Vagina (tissue), 2 donors: ENCODE data around the gene CNTRL.

ENCODE experiments used
- POLR2AphosphoS5 ChIP-seq, 2 donors: sonication (generic); formaldehyde crosslinking; IDR thresholded peaks; one replicate each; pipeline ENCODE4 v1.9.0; 2017; ENCODE audit warnings: antibody characterized with exemption in 2 of 2, mild to moderate bottlenecking in 2 of 2, low read depth in 1 of 2; ENCODE audit not compliant: insufficient read depth in 1 of 2
- TF ChIP-seq, protein P1 (sequence below), 3 experiments: fragments of 450-650 bp in 2 of 3; fragments of 200-600 bp in 1 of 3; sonication (generic) in 1 of 3; IDR thresholded peaks; one replicate each; pipeline ENCODE4 v1.5.1; 2017 to 2019; ENCODE audit warnings: antibody characterized with exemption in 3 of 3, mild to moderate bottlenecking in 2 of 3, moderate library complexity in 2 of 3

- TF ChIP-seq, protein P1, sequence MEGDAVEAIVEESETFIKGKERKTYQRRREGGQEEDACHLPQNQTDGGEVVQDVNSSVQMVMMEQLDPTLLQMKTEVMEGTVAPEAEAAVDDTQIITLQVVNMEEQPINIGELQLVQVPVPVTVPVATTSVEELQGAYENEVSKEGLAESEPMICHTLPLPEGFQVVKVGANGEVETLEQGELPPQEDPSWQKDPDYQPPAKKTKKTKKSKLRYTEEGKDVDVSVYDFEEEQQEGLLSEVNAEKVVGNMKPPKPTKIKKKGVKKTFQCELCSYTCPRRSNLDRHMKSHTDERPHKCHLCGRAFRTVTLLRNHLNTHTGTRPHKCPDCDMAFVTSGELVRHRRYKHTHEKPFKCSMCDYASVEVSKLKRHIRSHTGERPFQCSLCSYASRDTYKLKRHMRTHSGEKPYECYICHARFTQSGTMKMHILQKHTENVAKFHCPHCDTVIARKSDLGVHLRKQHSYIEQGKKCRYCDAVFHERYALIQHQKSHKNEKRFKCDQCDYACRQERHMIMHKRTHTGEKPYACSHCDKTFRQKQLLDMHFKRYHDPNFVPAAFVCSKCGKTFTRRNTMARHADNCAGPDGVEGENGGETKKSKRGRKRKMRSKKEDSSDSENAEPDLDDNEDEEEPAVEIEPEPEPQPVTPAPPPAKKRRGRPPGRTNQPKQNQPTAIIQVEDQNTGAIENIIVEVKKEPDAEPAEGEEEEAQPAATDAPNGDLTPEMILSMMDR (IDR thresholded peaks at IDR 0.05): no peak
- no peak for TF ChIP-seq POLR2AphosphoS5 (IDR thresholded peaks at IDR 0.05; ENCODE audit: insufficient read depth in 1 of 2, low read depth in 1 of 2)
These were observed 108.2 kb downstream of the CNTRL start for GRCh38 chr9:121182989-121183388.
